Hepatocyte (in vitro differentiated cells): Measurements from ENCODE around the gene AGPS.
"Not testable (repeated sequence)": the region's sequence is repeated elsewhere in the genome, so short reads cannot be mapped to it uniquely, and the experiment has no call there.

ENCODE experiments used
- CTCF ChIP-seq: fragments of 200-600 bp; sonication (generic); IDR thresholded peaks from 2 replicates; pipeline ENCODE4 v1.5.1; 2016; ENCODE audit warnings: antibody characterized with exemption, mild to moderate bottlenecking; ENCODE audit not compliant: poor library complexity
- EZH2 ChIP-seq: fragments of 200-600 bp; sonication (generic); IDR thresholded peaks from 2 replicates; pipeline ENCODE4 v1.6.1; 2016; ENCODE audit warnings: antibody characterized with exemption, mild to moderate bottlenecking, borderline replicate concordance
- EZH2phosphoT487 ChIP-seq: fragments of 200-600 bp; sonication (generic); IDR thresholded peaks from one replicate; pipeline ENCODE4 v1.6.1; 2018; ENCODE audit warnings: antibody characterized with exemption, mild to moderate bottlenecking, low read depth, moderate library complexity; ENCODE audit not compliant: unreplicated experiment, severe bottlenecking

GRCh38 chr2:177354541-177354940, 38.0 kb upstream of the AGPS start:
- TF ChIP-seq CTCF, EZH2phosphoT487, EZH2: not testable (repeated sequence)
